ENCODE results near the gene OPCML.

- TF ChIP-seq CTCF (conservative IDR thresholded peaks at IDR 0.05) (no peak), EZH2 (IDR thresholded peaks at IDR 0.05; ENCODE audit: low read depth) (no peak)
Observed at GRCh38 chr11:132586801-132587200, 945.5 kb downstream of the OPCML start.

Measured in PC-9 (cell line).